Measurements from ENCODE around the gene CYP2A13. TPM values are rescaled to one million over a fixed set of nuclear protein-coding genes. Genes with fewer than 3 reads are reported as not detected.
"Not testable (repeated sequence)": the region's sequence is repeated elsewhere in the genome, so short reads cannot be mapped to it uniquely, and the experiment has no call there.

Gene CYP2A13
- total and polyA plus RNA-seq, 4 experiments from 2014 or later = not detected

GRCh38 chr19:41116261-41116660, 28.0 kb downstream of the CYP2A13 start:
- no peaks in the 10 kb centered on the region for H3K36me3 Mint-ChIP-seq
- Histone ChIP-seq H3K9me3 (ENCODE audit: control insufficient read depth in 1 of 2, low read length in 2 of 2) (no peaks in the 10 kb centered on the region), H3K27ac (ENCODE audit: low read depth, low read length) (no peak overlapping the region), H3K27me3 (ENCODE audit: insufficient read depth, low read length) (no peaks in the 10 kb centered on the region), H3K36me3 (ENCODE audit: insufficient read depth, low read length) (no peaks in the 10 kb centered on the region), H3K4me1 (ENCODE audit: insufficient read depth, low read length) (peaks cover 16% of the 10 kb centered on the region), H3K4me3 (ENCODE audit: low read length in 2 of 2) (no peak overlapping the region)
- ChIA-PET CTCF (ENCODE audit: partially characterized antibody) (no interaction called here), POLR2A (ENCODE audit: partially characterized antibody) (no interaction called here)
- no peak for DNase-seq
- H3K9me3 Mint-ChIP-seq = peaks cover 0 to 3% (median 0%) of the 10 kb centered on the region in 8 donors
- H3K4me1 Mint-ChIP-seq = peaks cover 16 to 22% (median 17%) of the 10 kb centered on the region in 4 donors
- H3K27me3 Mint-ChIP-seq = peaks cover 0 to 4% of the 10 kb centered on the region in 2 donors
- H3K4me3 Mint-ChIP-seq = no peak overlapping the region
- intact Hi-C loops (cut with micrococcal nuclease) = no loop called here
- peak overlapping the region in 1 of 7 donors; percentile 74 for H3K27ac Mint-ChIP-seq

- intact Hi-C loops (cut with micrococcal nuclease); H3K4me3 ChIP-seq (ENCODE audit: low read length in 2 of 2); H3K36me3 ChIP-seq (ENCODE audit: insufficient read depth, low read length); H3K9me3 ChIP-seq (ENCODE audit: control insufficient read depth in 1 of 2, low read length in 2 of 2); H3K36me3 Mint-ChIP-seq; H3K27ac ChIP-seq (ENCODE audit: low read depth, low read length); H3K9me3 Mint-ChIP-seq; H3K27me3 Mint-ChIP-seq; H3K27me3 ChIP-seq (ENCODE audit: insufficient read depth, low read length): not testable (repeated sequence)
- Mint-ChIP-seq H3K27ac (peak overlapping the region; percentile 87 to 99 (median 97)), H3K4me1 (peaks cover 20 to 37% (median 22%) of the 10 kb centered on the region in 4 donors), H3K4me3 (peak overlapping the region; percentile 46 to 80 (median 76))
- ChIA-PET CTCF (ENCODE audit: partially characterized antibody) (interaction anchor here (1.2 to 1.8 kb wide), 4 partner anchors 9 to 458 kb away, joined by 4 to 6 read pairs (median 6); no protein-coding TSS in a partner anchor), POLR2A (ENCODE audit: partially characterized antibody) (interaction anchor here (0.6 to 1.7 kb wide), 7 partner anchors 9 to 743 kb away, joined by 3 to 6 read pairs (median 4); partner anchors contain the start of gene HNRNPUL1)
- peaks cover 18% of the 10 kb centered on the region for H3K4me1 ChIP-seq (ENCODE audit: insufficient read depth, low read length)
- peak; percentile 87 to 95 (median 94) for DNase-seq
Measured at GRCh38 chr19:41120929-41121911, 33.0 kb downstream of the CYP2A13 start.

GRCh38 chr19:41122846-41123245, 34.6 kb downstream of the CYP2A13 start:
- peak overlapping the region in 6 of 7 donors; percentile 83 to 94 (median 92) for H3K27ac Mint-ChIP-seq
- intact Hi-C loops (cut with micrococcal nuclease); DNase-seq: not testable (repeated sequence)

GRCh38 chr19:41123716-41124294, 35.6 kb downstream of the CYP2A13 start:
- Histone ChIP-seq H3K9me3 (ENCODE audit: control insufficient read depth in 1 of 2, low read length in 2 of 2) (no peaks in the 10 kb centered on the region), H3K4me3 (ENCODE audit: low read length in 2 of 2) (no peak overlapping the region), H3K36me3 (ENCODE audit: insufficient read depth, low read length) (no peaks in the 10 kb centered on the region), H3K27me3 (ENCODE audit: insufficient read depth, low read length) (no peaks in the 10 kb centered on the region), H3K4me1 (ENCODE audit: insufficient read depth, low read length) (peaks cover 33% of the 10 kb centered on the region), H3K27ac (ENCODE audit: low read depth, low read length) (no peak overlapping the region)
- Mint-ChIP-seq H3K4me3 (peak overlapping the region in 1 of 8 donors; percentile 9), H3K36me3 (no peaks in the 10 kb centered on the region), H3K27me3 (peaks cover 0 to 4% of the 10 kb centered on the region in 2 donors), H3K4me1 (peaks cover 27 to 54% (median 40%) of the 10 kb centered on the region in 4 donors), H3K27ac (peak overlapping the region in 6 of 7 donors; percentile 47 to 94 (median 92)), H3K9me3 (peaks cover 0 to 2% (median 0%) of the 10 kb centered on the region in 8 donors)
- CTCF ChIA-PET (ENCODE audit: partially characterized antibody) = interaction anchor here (0.6 to 2.8 kb wide), 3 partner anchors 20 to 307 kb away, joined by 3 to 15 read pairs (median 3); no protein-coding TSS in a partner anchor
- POLR2A ChIA-PET (ENCODE audit: partially characterized antibody) = interaction anchor here (0.8 to 1.0 kb wide), 2 partner anchors 13 to 294 kb away, joined by 3 read pairs; no protein-coding TSS in a partner anchor
- DNase-seq = no peak
- intact Hi-C loops (cut with micrococcal nuclease) = no loop called here

More at GRCh38 chr19:41122846-41123245, 34.6 kb downstream of the CYP2A13 start:
- H3K27me3 ChIP-seq (ENCODE audit: insufficient read depth, low read length); POLR2A ChIA-PET (ENCODE audit: partially characterized antibody); H3K36me3 ChIP-seq (ENCODE audit: insufficient read depth, low read length); H3K36me3 Mint-ChIP-seq; H3K9me3 Mint-ChIP-seq; H3K27me3 Mint-ChIP-seq; H3K9me3 ChIP-seq (ENCODE audit: control insufficient read depth in 1 of 2, low read length in 2 of 2); H3K4me3 ChIP-seq (ENCODE audit: low read length in 2 of 2); H3K27ac ChIP-seq (ENCODE audit: low read depth, low read length): not testable (repeated sequence)
- Mint-ChIP-seq H3K4me1 (peaks cover 27 to 51% (median 33%) of the 10 kb centered on the region in 4 donors), H3K4me3 (peak overlapping the region in 1 of 8 donors; percentile 58)
- CTCF ChIA-PET (ENCODE audit: partially characterized antibody) = interaction anchor here (2.8 kb wide), 1 partner anchor 21 kb away, joined by 15 read pairs; no protein-coding TSS in a partner anchor
- peaks cover 29% of the 10 kb centered on the region for H3K4me1 ChIP-seq (ENCODE audit: insufficient read depth, low read length)

- not testable (repeated sequence) for H3K9me3 Mint-ChIP-seq; H3K4me3 ChIP-seq (ENCODE audit: low read length in 2 of 2); H3K27me3 Mint-ChIP-seq; H3K27me3 ChIP-seq (ENCODE audit: insufficient read depth, low read length); H3K36me3 ChIP-seq (ENCODE audit: insufficient read depth, low read length); H3K36me3 Mint-ChIP-seq; H3K9me3 ChIP-seq (ENCODE audit: control insufficient read depth in 1 of 2, low read length in 2 of 2)
- Histone ChIP-seq H3K27ac (ENCODE audit: low read depth, low read length) (peak overlapping the region; percentile 9), H3K4me1 (ENCODE audit: insufficient read depth, low read length) (peaks cover 16% of the 10 kb centered on the region)
- peaks cover 14 to 33% (median 24%) of the 10 kb centered on the region in 4 donors for H3K4me1 Mint-ChIP-seq
- intact Hi-C loops (cut with micrococcal nuclease) = loop anchor here (1.0 kb wide), 3 partner anchors 18 to 182 kb away; no protein-coding TSS in a partner anchor
- peak overlapping the region; percentile 38 to 96 (median 93) for H3K27ac Mint-ChIP-seq
- DNase-seq = peak; percentile 57 to 62 (median 60)
- H3K4me3 Mint-ChIP-seq = peak overlapping the region in 2 of 8 donors; percentile 2 to 57
- POLR2A ChIA-PET (ENCODE audit: partially characterized antibody) = interaction anchor here (0.9 to 1.4 kb wide), 3 partner anchors 137 to 201 kb away, joined by 3 read pairs; no protein-coding TSS in a partner anchor
- CTCF ChIA-PET (ENCODE audit: partially characterized antibody) = interaction anchor here (0.7 to 2.7 kb wide), 13 partner anchors 9 to 465 kb away, joined by 3 to 24 read pairs (median 4); no protein-coding TSS in a partner anchor
Measured at GRCh38 chr19:41126765-41127203, 38.5 kb downstream of the CYP2A13 start.

GRCh38 chr19:41127362-41127761, 39.1 kb downstream of the CYP2A13 start:
- H3K27me3 ChIP-seq (ENCODE audit: insufficient read depth, low read length); H3K9me3 Mint-ChIP-seq; H3K9me3 ChIP-seq (ENCODE audit: control insufficient read depth in 1 of 2, low read length in 2 of 2); DNase-seq; H3K36me3 ChIP-seq (ENCODE audit: insufficient read depth, low read length); H3K27me3 Mint-ChIP-seq; H3K36me3 Mint-ChIP-seq; H3K27ac ChIP-seq (ENCODE audit: low read depth, low read length); H3K4me3 ChIP-seq (ENCODE audit: low read length in 2 of 2): not testable (repeated sequence)
- H3K27ac Mint-ChIP-seq = peak overlapping the region; percentile 68 to 96 (median 94)
- CTCF ChIA-PET (ENCODE audit: partially characterized antibody) = interaction anchor here (0.7 to 2.7 kb wide), 11 partner anchors 15 to 463 kb away, joined by 3 to 24 read pairs (median 4); no protein-coding TSS in a partner anchor
- POLR2A ChIA-PET (ENCODE audit: partially characterized antibody) = interaction anchor here (0.7 to 1.4 kb wide), 3 partner anchors 157 to 200 kb away, joined by 3 read pairs; no protein-coding TSS in a partner anchor
- peaks cover 12 to 30% (median 22%) of the 10 kb centered on the region in 4 donors for H3K4me1 Mint-ChIP-seq
- H3K4me1 ChIP-seq (ENCODE audit: insufficient read depth, low read length) = peaks cover 16% of the 10 kb centered on the region
- intact Hi-C loops (cut with micrococcal nuclease) = loop anchor here (1.0 kb wide), 1 partner anchor 17 kb away; no protein-coding TSS in a partner anchor
- peak overlapping the region in 6 of 8 donors; percentile 82 to 88 (median 86) for H3K4me3 Mint-ChIP-seq
